Measurements from ENCODE around the gene ENKUR.
"Not testable (repeated sequence)": the region's sequence is repeated elsewhere in the genome, so short reads cannot be mapped to it uniquely, and the experiment has no call there.

The ENKUR gene

DNA sequence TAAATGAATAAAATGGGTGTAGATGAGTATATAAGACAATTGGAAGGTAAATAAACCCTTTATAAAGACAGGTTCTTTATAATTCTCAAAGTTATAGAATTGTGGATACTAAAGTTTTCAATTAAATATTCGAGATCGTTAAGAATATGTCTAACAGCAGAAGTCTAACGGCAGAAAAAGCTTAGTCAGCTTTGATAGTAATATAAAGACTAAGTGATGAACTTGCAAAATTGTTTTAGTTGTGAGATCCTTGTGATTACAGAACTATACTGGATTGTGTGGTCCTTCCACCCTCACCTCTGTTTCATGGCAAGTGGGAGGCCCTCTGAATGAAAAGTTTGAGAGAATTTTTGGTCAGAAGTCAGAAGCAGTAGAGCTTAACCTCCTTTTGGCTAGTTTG is 2.7 kb upstream of the ENKUR start:
- no peak for DNase-seq

DNA sequence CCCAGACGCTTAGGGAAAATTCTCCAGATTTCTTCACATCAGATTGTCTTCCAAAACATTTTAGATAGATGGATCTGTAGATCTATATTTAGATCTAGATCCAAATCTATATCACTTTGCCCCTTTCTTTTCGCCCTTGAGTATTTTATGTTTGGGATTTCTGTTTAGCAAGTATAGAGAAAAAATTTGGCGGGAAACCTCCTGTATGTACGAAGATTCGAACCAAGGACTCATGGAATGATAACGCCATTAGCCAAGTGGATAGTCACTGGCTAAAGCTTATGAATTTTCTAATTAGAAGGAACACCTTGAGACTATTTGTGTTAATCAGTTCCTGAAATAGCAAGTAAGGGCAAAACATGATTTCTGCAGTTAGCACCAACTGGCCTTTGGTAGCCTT is 1.7 kb upstream of the ENKUR start:
- DNase-seq, result no peak

DNA sequence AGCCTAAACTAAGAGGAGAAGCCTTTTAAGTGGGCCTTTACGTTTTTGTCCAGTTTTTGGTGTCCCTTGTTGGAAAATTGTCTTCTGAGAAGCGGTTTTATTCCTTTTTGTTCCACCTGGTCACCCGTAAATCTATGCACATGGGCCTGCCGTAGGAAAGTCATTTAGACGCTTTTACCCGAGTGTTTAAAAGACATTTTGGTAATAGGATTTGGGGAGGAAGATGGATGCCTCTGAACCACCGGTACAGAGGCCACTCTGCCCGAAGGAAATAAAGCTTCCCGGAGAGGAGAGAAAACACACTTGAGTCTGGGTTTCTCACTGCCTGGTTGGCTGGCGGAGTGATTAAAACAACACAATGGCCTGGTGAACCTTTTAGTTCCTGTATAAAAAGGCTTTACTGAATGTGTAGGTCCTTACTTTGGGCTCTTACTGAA is 1.2 kb upstream of the ENKUR start:
- DNase-seq, result peak; percentile 26

DNA sequence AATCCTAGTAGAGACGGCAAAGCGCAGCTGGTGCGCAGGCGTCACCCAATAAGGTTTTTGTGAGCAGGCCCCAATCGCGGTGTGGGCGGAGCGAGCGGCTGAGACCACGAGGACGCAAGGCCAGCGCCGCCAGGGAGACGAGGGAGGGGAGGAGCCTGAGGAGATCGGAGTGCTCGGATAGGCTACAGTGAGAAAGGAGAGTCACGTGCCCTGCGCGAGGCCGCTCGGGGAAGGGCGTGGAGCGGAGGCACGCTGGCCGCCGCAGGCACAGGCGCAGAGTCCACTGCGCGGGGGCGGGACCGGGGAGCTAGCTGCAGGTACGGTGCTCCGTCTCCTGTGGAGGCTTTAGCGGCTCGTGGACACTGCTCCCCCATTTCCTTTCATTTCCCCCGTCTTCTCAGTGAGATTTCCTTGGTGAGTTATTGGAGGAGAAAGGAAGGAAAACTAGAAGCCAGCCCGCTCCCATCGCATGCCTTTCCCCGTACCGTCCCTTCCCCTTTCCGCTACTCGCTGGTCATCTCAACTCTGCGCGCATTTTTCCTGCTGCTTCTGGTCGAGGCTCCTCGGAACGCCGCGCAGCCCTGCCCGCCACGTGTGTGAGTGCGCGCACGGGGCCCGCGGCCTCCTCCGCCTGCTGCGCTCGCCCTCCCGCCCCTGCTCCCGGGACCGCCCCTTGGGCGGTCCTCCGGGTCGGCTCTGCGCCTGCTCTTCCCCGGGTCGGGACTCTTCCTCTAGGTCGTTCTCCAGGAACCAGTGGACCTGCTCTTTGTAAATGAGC is 607 bp upstream of the ENKUR start, which contains the start of gene THNSL1:
TSS of gene THNSL1 (plus strand) at position 237 of the 778 bp plus-strand sequence. CDS start 6,612 bp downstream, outside the sequence.
- peak; percentile 99 for DNase-seq

DNA sequence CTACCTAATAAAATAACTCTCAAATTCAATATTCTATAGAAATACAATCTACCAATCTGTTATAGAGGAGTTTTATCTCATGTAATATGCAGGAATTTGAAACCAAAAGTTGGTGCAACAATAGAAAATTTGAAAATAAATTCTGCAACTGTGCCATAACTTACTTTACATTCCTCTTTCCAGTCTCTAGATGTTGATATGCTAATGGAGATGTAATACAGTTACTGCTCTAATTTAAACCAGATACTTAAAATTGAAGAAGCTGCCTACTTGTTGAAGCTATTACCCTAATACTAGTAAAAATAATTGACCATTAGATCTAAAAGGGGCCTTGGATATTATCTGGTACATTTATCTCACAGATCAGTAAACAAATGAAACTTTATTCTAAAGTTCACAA is 1.4 kb downstream of the ENKUR start:
- DNase-seq, result no peak

DNA sequence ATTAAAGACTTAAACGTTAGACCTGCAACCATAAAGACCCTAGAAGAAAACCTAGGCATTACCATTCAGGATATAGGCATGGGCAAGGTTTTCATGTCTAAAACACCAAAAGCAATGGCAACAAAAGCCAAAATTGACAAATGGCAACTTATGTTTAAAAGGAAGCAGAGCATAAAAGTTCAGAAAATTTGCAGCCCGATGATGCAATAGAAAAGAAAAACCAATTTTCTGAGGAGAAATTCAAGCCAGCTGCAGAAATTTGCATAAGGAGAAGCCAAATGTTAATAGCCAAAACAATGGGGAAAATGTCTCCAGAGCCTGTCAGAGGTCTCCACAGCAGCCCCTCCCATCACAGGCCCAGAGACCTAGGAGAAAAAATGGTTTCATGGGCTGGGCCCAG is 4.4 kb downstream of the ENKUR start:
- not testable (repeated sequence) for DNase-seq

DNA sequence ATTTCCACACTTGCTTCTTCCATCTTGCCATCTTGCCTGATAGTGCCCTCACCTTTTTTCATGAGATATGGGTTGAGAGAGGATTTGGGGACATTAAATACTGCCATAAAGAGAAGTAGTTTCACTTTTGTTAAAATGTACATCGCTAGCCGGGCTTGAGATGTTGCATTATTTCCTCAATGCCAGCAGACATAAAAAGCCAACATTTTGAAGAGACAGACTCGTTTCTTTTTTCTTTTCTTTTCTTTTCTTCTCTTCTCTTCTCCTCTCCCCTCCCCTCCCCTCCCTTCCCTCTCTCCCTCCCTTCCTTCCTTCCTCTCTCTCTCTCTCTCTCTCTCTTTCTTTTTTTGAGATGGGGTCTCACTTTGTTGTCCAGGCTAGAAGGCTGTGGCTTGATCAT is 17.9 kb downstream of the ENKUR start:
- no peak for DNase-seq

DNA sequence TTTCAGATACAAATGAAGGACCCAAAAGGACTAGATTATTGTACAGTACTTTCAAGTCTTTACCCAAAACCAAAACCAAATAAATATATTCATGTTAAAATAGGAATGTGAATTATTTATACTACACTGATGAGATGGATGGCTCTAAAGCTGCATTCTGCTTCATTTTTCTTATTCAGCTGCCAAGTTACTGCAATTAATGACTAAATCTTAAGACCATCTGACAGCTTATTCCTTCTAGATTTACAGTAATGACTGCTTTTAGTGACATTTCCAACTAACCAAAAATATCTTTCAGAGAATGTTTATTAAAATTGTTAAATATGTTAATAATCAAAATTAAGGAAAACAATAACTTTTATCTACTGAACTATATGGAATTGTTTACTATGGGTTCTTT is 20.9 kb downstream of the ENKUR start:
- no peak for DNase-seq

DNA sequence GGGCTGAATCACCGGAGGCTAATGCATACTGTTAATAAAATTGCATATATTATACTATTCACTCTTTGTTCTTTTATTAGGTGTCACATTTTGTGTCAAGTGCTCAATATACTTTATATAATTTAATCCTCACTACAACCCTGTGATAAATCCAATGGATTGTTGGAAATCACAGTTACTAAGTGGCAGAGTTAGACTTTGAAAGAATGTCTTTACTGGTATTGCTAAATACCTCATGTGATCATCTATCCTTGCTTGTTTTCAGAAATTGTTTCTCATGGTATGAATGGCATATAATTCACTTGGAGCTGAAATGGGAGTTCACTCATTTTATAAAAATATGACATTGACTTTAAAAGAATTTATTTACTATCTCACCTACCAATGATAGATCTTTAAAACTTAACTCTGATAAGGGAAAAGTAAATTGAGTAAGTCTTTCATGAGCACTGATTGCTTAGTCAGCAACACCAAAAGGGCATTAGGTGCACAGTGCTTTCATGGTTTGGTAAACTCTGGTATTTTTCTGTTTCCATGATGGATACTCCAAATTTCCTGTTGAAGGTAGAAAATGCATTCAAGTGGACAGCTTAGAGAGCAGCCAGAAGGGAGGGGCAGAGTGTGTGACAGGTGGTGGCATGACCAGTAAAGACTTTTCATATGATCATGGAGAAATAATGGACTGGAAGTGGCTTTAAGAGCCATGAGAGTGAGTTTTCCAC is 22.6 kb downstream of the ENKUR start:
- DNase-seq, result no peak

DNA sequence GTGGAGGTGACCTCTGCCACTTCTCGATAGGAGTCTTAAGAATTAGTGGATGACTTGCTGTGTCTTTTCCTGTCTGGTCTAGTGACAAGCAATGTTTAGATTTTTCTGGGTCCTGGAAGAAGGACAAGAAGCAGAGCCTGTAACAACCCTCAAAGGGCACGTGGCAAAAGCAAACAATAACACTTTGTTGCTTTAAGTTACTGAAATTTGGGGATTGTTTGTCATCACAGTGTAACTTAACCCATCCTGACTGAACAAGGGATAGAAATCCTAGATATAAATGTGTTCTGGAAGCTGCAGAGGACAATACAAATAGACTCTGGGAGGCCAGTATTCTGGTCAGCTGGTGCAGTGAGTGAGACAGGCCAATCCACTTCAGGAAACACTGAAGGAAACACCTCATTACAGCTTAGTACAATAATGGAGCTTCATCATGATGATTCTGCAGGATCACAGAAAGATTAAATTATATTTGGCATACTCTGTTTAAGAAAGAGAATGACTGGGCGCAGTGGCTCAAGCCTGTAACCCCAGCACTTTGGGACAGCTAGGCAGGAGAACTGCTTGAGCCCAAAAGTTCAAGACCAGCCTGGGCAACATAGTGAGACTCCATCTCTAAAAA is 23.3 kb downstream of the ENKUR start:
- DNase-seq, result no peak

DNA sequence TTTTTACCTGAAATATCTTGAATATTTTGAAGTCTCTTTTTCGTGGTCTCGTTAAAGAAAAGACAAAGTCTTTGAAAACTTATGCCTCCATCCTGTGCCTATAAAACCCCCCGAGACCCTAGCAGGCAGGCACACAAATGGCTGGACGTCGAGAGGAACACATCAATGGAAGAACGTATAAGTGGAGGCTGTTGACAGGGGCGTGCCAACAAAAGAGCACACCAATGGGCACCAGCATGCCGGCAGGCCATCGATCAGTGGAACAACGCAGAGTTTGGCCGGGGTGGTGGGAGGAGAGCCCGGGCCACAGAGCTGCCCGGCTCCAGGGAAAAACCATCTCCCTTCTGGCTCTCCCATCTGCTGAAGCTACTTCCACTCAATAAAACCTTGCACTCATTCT is 24.7 kb downstream of the ENKUR start:
- DNase-seq, result no peak

DNA sequence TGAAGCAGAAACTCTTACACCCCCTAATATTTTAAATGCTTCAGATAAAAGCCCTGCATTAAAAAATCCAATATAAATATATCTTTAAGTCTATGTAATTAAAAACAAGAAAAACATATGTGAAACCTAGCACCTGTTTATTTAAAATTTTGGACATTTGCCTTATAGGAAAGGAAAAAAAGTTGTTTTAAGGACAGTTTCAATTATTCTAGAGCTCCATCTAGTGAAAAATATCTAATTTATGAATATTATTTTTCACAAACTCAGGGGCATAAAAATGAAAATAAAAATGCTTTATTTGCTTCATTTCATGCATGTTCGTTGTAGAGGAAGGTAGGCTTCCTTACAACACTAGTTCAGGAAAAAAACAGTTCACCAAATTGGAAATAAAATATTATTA is 26.1 kb downstream of the ENKUR start:
- DNase-seq, result no peak

DNA sequence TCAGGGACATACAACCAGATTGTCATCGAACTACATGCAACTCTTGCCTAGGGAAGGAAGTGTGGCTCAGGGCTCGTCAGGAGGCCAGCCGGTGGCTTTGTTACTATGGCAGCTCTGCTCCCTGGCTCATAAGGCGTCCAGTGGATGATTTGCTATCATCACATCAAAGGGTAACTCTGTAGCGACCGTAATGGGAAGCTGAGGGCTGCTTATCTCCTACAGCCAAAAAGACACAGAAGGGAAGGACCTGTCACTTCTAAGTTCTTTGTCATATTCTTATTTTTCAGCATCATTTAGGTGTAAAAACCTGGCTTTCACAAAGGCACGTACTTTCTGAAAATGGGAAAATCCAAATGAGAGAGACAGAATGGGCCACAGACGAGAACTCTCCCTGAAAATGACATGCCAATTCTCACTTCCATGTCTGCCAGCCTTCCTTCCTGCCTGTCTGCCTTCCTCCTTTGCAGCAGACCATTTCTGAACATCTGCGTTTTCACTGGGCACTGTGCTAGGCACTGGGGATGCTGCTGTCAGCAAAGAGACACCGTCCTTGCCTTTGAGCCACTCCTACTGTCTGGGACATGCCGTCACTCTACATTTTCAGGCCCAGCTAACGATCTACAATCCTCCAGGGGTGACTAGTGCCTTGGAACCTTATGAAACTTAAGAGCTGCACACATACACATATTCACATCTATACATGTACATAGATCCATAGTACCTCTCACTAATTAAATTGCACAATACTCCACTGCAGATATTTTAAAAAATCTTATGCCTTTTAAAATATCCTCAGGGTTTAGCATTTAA is 26.9 kb downstream of the ENKUR start:
- no peak for DNase-seq

DNA sequence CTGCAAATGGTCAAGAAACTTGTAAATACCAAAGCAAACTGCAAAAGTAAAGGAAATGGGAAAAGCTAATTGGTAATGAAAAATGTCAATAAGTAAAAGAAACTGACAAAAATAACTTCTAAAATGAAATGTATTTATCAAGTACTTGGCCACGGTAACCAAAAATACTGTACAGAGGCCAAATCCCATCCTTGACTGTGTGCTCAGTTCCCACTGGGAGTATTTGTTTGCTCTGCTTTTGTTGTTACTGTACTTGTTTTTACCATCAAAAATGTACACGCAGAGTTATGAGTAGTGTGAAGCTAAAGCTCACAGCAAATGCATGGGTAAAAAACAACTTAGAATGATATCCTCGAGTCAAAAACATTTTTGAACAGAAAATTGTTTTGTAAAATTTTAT is 31.1 kb downstream of the ENKUR start:
- no peak for DNase-seq

DNA sequence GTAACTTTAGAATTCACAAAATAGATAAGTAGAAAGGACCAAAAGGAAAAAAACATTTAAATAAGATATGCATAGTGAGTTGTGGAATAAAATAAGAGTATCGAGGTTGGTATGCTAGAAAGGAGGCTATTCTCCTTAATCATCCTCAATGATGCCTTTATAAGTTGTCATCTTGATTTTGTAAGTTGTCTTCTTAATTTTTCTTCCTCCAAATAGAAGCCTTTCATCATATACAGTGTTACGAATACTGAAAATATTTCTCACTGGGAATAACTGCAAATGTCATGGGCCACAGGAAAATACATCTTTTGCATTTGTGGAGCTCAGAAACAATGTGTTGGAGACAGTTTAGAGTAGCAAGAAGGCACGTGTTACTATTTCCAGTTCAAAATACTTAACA is 32.0 kb downstream of the ENKUR start:
- DNase-seq, result no peak

DNA sequence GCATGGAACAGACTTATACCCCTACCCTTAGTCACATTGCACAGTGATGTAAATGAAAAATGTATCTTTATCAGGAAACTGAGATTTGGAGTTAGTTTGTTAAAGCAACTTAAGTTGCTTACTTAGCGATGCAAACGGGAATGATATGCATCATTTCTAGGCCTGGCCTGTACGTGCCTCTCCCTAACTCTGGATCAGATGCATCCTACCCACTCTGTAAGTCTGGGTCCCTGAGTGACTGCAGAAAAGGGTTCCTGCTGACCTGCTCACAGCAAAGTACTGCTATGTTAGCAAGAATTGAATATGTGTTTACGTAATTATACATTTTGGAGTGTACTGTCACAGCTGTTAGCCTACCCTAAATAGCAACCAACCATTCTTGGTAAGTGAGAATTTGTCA is 32.8 kb downstream of the ENKUR start:
- DNase-seq, result no peak

DNA sequence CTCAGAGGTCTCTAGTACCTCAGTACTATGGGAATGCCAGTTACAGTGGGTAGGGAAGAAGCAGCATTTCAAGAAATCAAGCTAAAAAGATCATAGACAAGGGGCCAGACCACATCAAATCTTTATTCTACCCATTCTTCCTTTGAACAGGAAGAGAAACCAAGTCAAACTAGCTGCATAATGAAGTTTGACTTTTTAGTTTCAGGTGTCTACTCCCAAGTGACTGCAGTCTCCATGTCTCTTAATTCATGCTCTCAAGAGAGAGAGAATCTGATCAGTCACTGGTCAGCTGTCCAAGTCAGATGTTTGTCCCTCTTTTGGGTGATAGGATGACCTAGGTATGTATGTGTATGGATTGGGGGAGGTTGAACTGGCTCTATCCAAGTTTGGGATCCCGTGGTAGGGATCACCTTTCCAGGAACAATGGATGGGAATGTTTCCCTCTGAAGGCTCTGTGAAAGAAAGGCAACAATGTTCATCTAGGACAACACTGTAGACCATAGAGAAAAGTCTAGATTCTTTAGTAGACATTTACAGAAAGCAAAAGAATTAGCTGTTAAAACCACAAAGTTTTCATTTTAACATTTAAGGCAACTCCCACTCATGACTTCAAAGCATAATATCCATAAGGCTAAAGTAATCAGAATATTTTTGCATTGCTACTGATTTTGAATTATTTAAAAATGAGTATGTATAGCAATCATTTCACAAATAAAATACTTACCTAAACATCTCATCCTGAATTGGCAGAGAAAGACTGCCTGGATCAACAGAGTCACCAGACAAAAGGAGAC is 33.4 kb downstream of the ENKUR start:
- no peak for DNase-seq

DNA sequence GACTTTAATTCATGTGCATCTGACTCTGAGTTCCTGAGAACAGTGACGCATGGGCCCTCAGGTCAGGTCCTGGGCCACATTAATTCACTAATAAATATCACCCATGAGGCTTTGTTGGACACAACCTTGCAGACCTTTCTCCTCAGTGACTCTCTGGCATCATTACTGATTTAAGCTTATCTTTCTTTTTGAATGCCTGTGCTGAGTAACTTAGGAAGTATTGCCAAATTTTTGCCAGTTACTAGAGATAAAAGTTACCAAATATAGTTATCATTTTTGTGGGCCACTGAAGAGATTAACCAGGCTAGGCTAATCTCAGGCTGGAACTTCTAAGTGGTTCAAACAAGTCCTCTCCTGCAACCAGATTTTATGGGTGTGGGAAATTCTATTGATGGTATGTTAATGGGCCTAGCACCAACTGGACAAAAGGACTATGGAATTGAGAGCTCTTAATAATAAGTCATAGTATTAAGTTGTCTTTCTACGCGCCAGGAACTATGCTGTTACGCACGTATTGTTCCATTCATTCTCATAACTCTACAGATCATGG is 34.7 kb downstream of the ENKUR start:
- DNase-seq, result no peak

DNA sequence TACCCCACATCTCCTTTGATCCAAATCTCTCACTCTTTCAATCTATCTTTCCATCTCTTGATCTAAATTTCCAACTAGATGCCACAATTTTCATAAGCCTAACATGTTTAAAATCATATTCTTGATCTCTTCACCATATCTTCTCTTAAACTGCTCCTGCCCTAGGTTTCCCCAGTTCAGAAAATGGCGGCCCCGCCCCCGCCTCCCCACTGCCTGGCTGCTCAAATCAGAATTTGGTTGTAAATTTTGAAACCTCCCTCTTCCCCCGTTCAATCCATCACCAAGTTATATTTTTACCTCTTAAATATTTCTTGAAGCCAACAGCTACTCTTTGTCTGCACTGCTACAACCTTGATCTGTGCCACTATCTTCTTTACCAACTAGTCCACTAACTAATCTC is 36.3 kb downstream of the ENKUR start:
- DNase-seq, result no peak

DNA sequence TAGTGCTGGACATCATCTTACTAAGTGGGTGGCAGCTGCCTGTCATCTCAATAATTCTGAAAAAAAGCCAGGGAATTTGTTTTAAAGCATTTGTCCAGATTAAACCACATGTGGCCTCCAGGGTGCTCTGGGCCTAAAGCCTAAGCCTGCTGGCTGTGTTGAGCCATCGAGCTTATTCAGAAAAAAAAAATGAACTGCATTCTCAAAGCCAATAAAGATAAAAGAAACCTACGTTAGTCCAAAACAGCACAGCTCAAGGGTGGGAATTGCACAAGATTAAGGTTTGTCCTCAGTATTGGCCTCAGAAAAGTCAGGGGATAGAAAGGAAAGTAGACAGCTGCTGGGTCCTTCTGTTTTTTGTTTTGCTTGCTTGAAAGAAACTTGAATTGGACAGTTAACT is 41.0 kb downstream of the ENKUR start:
- no peak for DNase-seq

DNA sequence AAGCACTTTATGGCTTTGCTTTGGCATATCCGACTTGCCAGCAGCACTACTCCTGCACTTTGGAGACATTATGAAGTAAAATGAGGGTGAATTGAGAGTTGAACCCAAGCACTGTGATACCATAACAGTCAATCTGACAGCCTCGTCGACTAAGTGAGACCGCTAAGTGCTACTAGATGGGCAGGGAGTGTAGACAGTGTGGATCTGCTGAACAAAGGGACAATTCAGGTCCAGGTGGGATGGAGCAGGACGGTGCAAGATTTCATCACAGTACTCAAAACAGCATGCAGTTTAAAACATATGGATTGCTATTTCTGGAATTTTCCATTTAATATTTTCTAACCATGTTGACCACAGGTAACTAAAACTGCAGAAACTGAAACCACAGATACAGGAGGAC is 42.8 kb downstream of the ENKUR start:
- DNase-seq, result no peak

DNA sequence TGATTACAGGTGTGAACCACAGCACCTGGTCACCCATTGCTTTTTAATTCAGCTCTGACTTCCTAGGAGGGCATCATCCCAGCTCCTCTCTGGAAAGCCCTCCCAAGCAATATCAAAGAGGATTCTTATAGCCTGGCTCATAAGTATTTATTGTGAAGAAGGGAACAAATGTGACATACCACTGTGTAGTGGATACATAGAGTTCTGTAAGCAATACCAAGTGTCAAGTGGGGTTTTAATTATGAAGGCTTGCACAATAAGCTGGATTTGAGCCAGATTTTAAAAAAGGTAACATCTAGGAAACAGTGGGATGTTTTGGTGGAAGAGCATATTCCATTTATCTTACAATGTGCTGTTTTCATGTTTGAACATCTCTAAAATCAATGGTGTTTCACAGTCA is 44.6 kb downstream of the ENKUR start:
- DNase-seq, result no peak

Measured in activated naive CD4-positive, alpha-beta T cell treated with Interleukin-2 at 50 U/mL for 16 hours (primary cell).